NCI-H2196 treated with DMSO at 0.1 percent for 48 hours (cell line): ENCODE measurements around the gene PPP2R3B.
"Not testable (repeated sequence)": the region's sequence is repeated elsewhere in the genome, so short reads cannot be mapped to it uniquely, and the experiment has no call there.

Source experiments
- DNase-seq: peaks from one replicate; lab custom pipeline; 2025; ENCODE audit not compliant: unreplicated experiment; lab: John Stamatoyannopoulos, UW

Gene PPP2R3B

DNA sequence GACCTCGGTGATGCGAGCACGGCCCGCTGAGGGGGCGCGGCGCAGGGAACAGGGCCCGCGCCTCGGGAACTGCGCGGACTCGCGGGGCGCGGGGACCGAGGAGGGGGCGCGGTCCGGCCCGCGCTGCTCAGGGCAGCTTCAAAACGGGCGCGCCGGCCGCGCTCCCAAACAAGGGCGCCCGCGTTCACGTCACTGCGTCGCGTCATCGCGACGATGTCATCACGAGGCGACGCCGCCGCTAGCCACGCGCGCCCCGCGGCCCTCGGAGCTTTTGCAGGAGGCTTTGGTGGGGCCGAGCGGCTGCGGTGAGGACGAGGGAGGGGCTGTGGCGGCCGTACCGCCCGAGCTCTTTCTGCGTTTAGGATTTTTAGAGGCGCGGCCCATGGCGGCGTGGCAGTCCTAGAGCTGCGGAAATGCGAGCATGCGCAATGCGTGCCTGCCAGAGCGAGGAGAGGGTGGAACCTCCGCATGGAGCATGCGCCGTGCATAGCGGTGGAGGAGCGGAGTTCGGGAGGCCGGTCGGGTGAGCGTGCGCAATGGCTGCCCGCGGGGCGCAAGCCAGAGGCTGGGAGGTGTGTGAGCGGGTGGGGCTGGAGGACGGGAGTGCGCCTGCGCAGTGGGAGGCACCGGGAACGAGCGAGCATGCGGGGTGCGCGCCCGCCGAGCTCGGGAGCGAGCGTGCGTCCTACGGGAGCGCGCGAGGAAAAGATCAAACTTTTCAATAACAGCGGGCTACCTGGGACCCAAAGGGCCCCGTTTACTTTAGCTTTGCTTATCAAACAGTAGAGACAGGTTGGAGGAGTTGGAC lies at the start of gene PPP2R3B:
PPP2R3B (minus strand) TSS at position 140 of the 808 bp plus-strand sequence. CDS start 216 bp downstream, outside the sequence.
- no peak for DNase-seq

DNA sequence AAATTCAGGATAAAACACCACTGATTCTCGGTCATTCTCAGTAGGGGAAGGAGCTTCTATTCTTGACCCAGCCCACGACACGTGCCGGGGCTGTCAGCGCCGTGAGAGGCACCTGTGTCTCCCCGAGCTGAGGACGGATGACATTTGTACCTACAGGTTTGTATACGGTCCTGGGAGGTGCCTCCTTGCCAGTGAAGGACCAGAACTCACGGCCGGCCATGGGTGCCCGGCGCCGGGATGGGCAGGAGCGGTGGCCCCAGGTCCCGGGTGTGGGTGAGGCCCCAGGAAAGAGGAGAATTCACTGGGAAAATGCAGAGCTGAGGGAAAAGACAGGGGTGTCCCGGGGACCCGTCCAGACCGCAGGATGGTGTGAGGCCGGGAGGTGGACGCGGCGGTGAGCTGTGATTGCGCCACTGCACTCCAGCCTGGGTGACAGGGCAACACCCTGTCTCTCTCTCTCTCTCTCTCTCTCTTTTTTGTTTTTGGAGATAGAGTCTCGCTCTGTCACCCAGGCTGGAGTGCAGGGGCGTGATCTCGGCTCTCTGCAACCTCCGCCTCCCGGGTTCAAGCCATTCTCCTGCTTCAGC lies 48.9 kb upstream of the PPP2R3B start:
- DNase-seq, result no peak

DNA sequence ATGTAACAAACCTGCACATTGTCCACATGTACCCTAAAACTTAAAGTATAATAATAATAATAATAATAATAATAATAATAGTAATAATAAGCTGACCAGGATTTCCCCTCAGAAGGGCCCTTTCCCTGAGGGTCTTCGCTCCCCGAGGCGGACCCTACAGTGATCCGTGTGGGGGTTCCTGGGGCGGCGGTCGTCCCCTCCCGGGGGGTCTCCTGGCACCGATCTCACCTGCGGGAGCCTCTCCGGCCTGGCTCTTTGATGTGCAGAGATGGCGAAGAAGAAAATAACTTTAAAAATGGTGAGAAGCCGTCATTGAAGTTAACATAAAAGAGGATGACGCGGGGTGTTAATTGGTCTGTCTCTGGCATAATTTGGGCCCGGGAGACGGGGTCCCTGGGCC lies 48.2 kb upstream of the PPP2R3B start:
- DNase-seq, result no peak

GRCh38 chrX:433771-434170 lies 47.1 kb upstream of the PPP2R3B start:
- no peak for DNase-seq

DNA sequence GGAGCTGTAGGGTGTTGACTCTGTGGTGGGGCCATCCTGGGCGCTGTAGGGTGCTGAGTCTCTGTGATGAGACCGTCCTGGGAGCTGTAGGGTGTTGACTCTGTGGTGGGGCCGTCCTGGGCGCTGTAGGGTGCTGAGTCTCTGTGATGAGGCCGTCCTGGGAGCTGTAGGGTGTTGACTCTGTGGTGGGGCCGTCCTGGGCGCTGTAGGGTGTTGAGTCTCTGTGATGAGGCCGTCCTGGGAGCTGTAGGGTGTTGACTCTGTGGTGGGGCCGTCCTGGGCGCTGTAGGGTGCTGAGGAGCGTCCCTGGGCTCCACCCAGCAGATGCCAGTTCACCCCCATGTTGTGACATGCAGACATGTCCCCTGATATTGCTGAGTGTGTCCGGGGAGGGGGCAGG lies 46.0 kb upstream of the PPP2R3B start:
- not testable (repeated sequence) for DNase-seq

DNA sequence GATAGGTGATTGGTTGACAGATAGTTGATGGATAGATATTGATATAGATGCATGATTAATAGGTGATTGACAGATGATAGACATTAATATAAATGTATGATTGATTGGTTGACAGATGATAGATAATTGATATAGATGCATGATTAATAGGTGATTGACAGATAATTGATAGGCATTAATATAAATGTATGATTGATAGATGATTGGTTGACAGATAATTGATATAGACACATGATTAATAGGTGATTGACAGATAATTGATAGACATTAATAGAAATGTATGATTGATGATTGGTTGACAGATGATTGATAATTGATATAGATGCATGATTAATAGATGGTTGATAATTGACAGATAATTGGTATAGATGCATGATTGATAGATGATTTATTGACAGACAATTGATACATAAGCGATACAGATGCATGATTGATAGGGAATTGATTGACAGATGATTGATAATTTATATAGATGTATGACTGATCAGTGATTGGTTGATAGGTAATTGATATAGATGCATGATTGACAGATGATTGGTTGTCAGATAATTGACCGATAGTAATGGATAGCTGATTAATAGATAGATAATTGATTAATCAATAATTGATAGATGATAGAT lies 44.9 kb upstream of the PPP2R3B start:
- DNase-seq, result no peak

- no peak for DNase-seq
Measured at GRCh38 chrX:431056-431455, 44.3 kb upstream of the PPP2R3B start.

GRCh38 chrX:429266-429825 lies 42.6 kb upstream of the PPP2R3B start:
- no peak for DNase-seq

- no peak for DNase-seq
Measured at GRCh38 chrX:427812-428725, 41.4 kb upstream of the PPP2R3B start.

DNA sequence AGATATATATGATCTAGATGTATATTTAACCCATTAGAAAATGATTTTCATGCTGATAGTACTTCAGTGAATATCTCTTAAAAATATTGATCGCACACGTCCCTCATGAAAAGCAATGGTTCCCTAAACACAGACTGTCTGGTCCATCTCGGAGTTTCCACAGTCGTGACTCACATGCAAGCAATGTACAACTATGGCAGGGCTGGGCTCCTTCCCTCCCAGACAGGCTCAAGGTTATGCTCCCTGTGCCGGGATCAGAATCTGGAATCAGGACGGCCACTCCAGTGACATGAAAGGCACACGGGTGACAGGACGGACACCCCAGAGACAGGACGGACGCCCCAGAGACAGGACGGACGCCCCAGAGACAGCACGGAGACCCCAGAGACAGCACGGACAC lies 40.2 kb upstream of the PPP2R3B start:
- no peak for DNase-seq

- no peak for DNase-seq
Measured at GRCh38 chrX:425056-425455, 38.3 kb upstream of the PPP2R3B start.

DNA sequence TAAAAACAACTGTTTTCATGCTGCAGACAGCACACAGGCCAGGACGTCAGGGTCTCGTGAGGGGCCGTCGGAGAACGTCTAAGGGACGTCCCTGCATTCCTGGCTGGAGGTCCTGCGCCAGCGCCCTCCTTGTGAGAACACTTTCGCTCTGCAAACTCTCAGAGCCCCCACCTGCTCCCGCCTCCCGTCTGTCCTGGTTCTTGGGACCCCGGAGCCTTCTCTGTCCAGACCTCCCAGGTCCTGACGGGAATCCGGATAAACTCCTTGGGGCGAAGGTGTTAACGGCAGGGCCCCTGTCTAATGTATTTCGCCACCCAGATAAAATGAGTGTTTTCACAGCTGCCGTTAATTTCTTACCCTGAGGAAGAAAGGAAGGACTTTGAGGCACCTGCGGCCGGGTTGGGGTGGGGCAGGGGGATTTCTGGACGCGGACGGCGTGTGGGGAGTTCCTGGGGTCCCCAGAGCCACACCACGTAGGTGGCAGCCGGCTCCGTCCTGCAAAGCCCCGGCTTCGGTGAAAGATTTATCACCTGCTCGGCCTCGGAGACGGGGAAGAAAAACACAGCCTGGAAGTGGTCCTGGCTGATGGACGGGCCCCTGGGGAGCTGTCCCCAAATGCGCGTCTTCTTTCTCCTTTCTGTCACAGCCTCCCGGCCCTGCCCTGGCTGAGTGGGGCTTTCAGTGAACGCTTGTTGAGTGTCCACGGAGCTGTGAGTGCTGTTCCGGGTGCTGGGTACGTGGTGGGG lies 35.1 kb upstream of the PPP2R3B start:
- no peak for DNase-seq

- DNase-seq, result no peak
Measured at GRCh38 chrX:420496-421223, 34.0 kb upstream of the PPP2R3B start.

DNA sequence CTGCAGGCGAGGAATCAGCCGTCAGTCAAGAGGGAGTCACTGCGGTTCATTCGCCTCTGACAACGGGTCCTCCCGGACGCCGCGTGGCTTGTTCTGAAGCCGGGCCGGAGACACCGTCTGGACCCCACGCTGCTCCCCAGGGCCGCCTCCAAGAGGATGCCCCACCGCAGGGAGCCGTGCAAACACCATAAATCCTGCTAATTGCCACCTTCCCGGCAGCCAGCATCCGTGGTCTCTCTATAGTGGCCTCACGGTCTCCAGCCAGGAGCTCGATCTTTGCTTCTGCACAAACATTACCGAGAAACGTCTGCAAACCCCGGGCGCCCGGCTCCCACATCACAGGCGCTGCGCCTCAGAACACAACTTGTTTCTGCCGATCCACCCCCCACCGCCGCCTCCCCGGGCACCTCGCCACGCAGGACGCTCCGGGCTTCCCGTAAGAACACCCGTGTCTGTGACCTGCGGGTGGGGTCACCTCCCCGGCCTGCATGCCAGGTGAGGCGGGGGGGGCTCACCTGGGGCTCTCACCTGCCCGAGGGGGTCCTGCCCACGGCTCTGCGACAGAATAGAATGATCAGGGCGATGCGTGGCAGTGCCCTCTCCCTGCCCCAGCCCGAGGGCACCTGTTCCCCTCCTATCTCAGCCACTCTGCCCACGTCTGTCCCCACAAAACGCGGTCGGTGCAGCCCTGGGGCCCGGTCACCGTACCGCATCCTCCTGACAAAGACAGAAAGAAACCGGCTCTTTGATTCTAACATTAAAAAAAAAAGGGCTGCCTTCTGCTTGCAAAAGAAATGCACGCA lies 32.4 kb upstream of the PPP2R3B start:
- DNase-seq, result no peak

GRCh38 chrX:415498-415897 lies 28.8 kb upstream of the PPP2R3B start:
- DNase-seq, result not testable (repeated sequence)

GRCh38 chrX:413322-414201 lies 26.9 kb upstream of the PPP2R3B start:
- DNase-seq, result no peak

DNA sequence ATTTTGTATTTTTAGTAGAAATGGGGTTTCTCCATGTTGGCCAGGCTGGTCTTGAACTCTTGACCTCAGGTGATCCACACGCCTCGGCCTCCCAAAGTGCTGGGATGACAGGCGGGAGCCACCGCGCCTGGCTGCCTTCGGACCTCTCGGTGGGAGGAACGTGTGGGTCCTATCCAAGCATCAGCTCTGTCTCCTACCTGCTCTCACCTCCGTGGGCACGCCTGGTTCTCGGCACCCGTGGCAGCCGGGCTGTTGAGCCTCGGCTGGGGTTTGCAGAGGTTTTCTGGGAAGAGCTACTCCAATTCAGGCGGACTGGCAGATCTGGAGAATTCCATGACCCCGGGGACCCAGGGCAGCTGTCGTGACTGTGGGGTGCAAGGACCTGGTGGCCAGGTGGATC lies 23.6 kb upstream of the PPP2R3B start:
- DNase-seq, result no peak

DNA sequence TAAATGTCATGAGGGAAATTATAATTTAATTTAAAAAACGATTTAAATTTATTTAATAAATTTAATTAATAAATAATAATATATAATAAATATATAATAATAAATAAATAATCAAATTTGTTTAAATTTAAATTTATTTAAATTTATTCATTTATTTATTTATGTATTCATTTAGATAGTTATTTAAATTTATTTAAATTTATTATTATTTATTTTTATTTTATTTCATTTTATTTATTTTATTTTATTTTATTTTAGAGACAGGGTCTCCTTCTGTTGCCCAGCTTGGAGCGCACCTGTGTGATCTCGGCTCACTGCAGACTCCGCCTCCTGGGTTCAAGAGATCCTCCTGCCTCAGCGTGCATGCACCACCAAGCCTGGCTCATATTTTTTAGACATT lies 18.4 kb upstream of the PPP2R3B start:
- DNase-seq, result no peak
